SK-N-MC (cell line): ENCODE data around the gene PGLYRP4.

Experiments used
- EZH2 ChIP-seq: fragments of 200-600 bp; sonication (generic); IDR thresholded peaks from one replicate; pipeline ENCODE4 v1.6.1; 2017; ENCODE audit warnings: antibody characterized with exemption
- FOXP2 ChIP-seq: optimal IDR thresholded peaks from 2 replicates; pipeline ENCODE3; 2011; ENCODE audit warnings: mild to moderate bottlenecking, moderate library complexity; ENCODE audit not compliant: insufficient read depth; ENCODE audit errors: extremely low read length, control extremely low read depth
- POLR2AphosphoS5 ChIP-seq: IDR thresholded peaks from 2 replicates; pipeline ENCODE4 v1.6.1; 2012; ENCODE audit warnings: mild to moderate bottlenecking, low read depth, low read length, borderline replicate concordance

DNA sequence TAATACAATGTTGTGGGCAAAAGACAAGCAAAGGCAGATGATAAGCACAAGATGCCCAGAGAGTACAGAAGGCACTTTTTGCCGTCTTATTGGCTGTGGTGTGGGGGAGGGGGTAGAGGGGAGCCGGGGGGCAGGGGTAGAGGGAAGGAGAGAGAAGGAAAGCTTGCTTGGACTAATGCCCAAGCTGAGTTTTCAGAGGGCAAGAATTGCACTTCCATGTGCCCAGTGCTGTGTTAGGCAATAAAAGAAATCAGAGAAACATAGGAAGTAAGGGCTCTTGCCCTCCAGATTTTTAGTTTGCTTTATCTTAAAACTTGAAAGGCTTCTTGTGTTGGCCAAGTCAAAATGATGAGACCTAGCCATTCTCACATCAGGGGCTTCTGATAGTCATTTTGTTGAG, 18.4 kb upstream of the PGLYRP4 start:
- no peak for TF ChIP-seq POLR2AphosphoS5
- no peak for TF ChIP-seq EZH2
- TF ChIP-seq FOXP2 = no peak
